Loucy (cell line): ENCODE data around the gene RCAN3.
"Not testable (repeated sequence)": the region's sequence is repeated elsewhere in the genome, so short reads cannot be mapped to it uniquely, and the experiment has no call there.

Experiments used
- H2AFZ ChIP-seq: fragments of 200-600 bp; sonication (generic); 2 replicates; pipeline ENCODE4 v1.6.0; 2016; ENCODE audit warnings: antibody characterized with exemption, mild to moderate bottlenecking, low read length, moderate library complexity
- H3F3A ChIP-seq: fragments of 200-600 bp; 2 replicates; pipeline ENCODE4 v1.6.0; 2016; ENCODE audit warnings: antibody characterized with exemption, low read depth, mild to moderate bottlenecking
- H3K27me3 ChIP-seq: fragments of 200-600 bp; sonication (generic); 2 replicates; pipeline ENCODE4 v1.6.1; 2014; ENCODE audit warnings: low read length, mild to moderate bottlenecking; ENCODE audit not compliant: insufficient read depth, poor library complexity, severe bottlenecking
- H3K36me3 ChIP-seq: fragments of 200-600 bp; sonication (generic); 2 replicates; pipeline ENCODE4 v1.6.1; 2016; ENCODE audit warnings: low read length; ENCODE audit not compliant: insufficient read depth
- H3K4me1 ChIP-seq: fragments of 200-600 bp; sonication (generic); 2 replicates; pipeline ENCODE4 v1.5.1; 2014; ENCODE audit warnings: low read length, mild to moderate bottlenecking; ENCODE audit not compliant: insufficient read depth, poor library complexity, severe bottlenecking
- H3K4me2 ChIP-seq: fragments of 200-600 bp; sonication (generic); 2 replicates; pipeline ENCODE4 v1.6.0; 2014; ENCODE audit warnings: antibody characterized with exemption, low read length, low read depth, mild to moderate bottlenecking; ENCODE audit not compliant: poor library complexity, severe bottlenecking
- H3K4me3 ChIP-seq: fragments of 200-600 bp; sonication (generic); 2 replicates; pipeline ENCODE4 v1.5.1; 2014; ENCODE audit warnings: low read length, mild to moderate bottlenecking, mixed read lengths; ENCODE audit not compliant: poor library complexity, severe bottlenecking
- H3K79me2 ChIP-seq: fragments of 200-600 bp; sonication (generic); 2 replicates; pipeline ENCODE4 v1.6.1; 2014; ENCODE audit warnings: low read length; ENCODE audit not compliant: insufficient read depth
- H3K9ac ChIP-seq: fragments of 200-600 bp; sonication (generic); 2 replicates; pipeline ENCODE4 v1.6.0; 2014; ENCODE audit warnings: mild to moderate bottlenecking, low read depth, low read length, moderate library complexity; ENCODE audit not compliant: poor library complexity, severe bottlenecking
- H3K9me2 ChIP-seq: fragments of 200-600 bp; sonication (generic); replicated peaks from 2 replicates; pipeline ENCODE4 v1.6.1; 2016; ENCODE audit warnings: low read depth, low read length, mixed read lengths
- H3K9me3 ChIP-seq: fragments of 200-600 bp; sonication (generic); 2 replicates; pipeline ENCODE4 v1.6.1; 2014; ENCODE audit warnings: mild to moderate bottlenecking, antibody characterized with exemption, low read length, low read depth; ENCODE audit not compliant: insufficient read depth
- H4K20me1 ChIP-seq: fragments of 200-600 bp; sonication (generic); 2 replicates; pipeline ENCODE4 v1.6.0; 2014; ENCODE audit warnings: antibody characterized with exemption, low read length, mild to moderate bottlenecking; ENCODE audit not compliant: insufficient read depth, poor library complexity, severe bottlenecking
- CTCF ChIP-seq: fragments of 200-600 bp; sonication (generic); conservative IDR thresholded peaks from 2 replicates; pipeline ENCODE4 v1.5.1; 2014; ENCODE audit warnings: mild to moderate bottlenecking, antibody characterized with exemption, low read length
- EZH2phosphoT487 ChIP-seq: fragments of 200-600 bp; IDR thresholded peaks from 2 replicates; pipeline ENCODE4 v1.6.1; 2018; ENCODE audit warnings: antibody characterized with exemption, mild to moderate bottlenecking, moderate library complexity, borderline replicate concordance

RCAN3 gene

GRCh38 chr1:24491577-24492360 is 10.9 kb upstream of the RCAN3 start:
- H3K4me1 ChIP-seq, result peaks cover 9% of the 10 kb centered on the region
- H3K27me3 ChIP-seq, result no peaks in the 10 kb centered on the region
- no peaks in the 10 kb centered on the region for H3K36me3 ChIP-seq
- H4K20me1 ChIP-seq, result no peaks in the 10 kb centered on the region
- no peak overlapping the region for H2AFZ ChIP-seq
- H3K9ac ChIP-seq, result no peak overlapping the region
- no peaks in the 10 kb centered on the region for H3K9me3 ChIP-seq
- H3F3A ChIP-seq, result peaks cover 3% of the 10 kb centered on the region; the same call in 1 of the 2 replicates
- TF ChIP-seq EZH2phosphoT487, result no peak
- TF ChIP-seq CTCF, result peak; percentile 15; the same call in 1 of the 2 replicates
- H3K9me2 ChIP-seq, result no peaks in the 10 kb centered on the region
- H3K4me3 ChIP-seq, result no peak overlapping the region
- H3K4me2 ChIP-seq, result no peak overlapping the region
- H3K79me2 ChIP-seq, result no peaks in the 10 kb centered on the region

GRCh38 chr1:24492935-24493334 is 9.7 kb upstream of the RCAN3 start:
- H3K27me3 ChIP-seq, H2AFZ ChIP-seq: not testable (repeated sequence)

GRCh38 chr1:24493785-24494184 is 8.9 kb upstream of the RCAN3 start:
- Histone ChIP-seq H4K20me1 (no peaks in the 10 kb centered on the region), H3K4me3 (no peak overlapping the region), H3K4me1 (no peaks in the 10 kb centered on the region), H2AFZ (no peak overlapping the region), H3K9me2 (no peaks in the 10 kb centered on the region), H3K36me3 (no peaks in the 10 kb centered on the region), H3K27me3 (no peaks in the 10 kb centered on the region), H3K4me2 (no peak overlapping the region), H3K9me3 (no peaks in the 10 kb centered on the region), H3K79me2 (no peaks in the 10 kb centered on the region), H3K9ac (no peak overlapping the region), H3F3A (no peaks in the 10 kb centered on the region)
- no peak for TF ChIP-seq EZH2phosphoT487
- TF ChIP-seq CTCF, result no peak

More at GRCh38 chr1:24492935-24493334, 9.7 kb upstream of the RCAN3 start:
- not testable (repeated sequence) for H4K20me1 ChIP-seq, H3K9me3 ChIP-seq, H3K4me1 ChIP-seq, H3F3A ChIP-seq, H3K36me3 ChIP-seq, H3K79me2 ChIP-seq, H3K9ac ChIP-seq, H3K9me2 ChIP-seq, H3K4me2 ChIP-seq, H3K4me3 ChIP-seq

- no peaks in the 10 kb centered on the region for H4K20me1 ChIP-seq
- H3K9me3 ChIP-seq, result no peaks in the 10 kb centered on the region
- no peak overlapping the region for H3K4me3 ChIP-seq
- H3K36me3 ChIP-seq, result no peaks in the 10 kb centered on the region
- peaks cover 33% of the 10 kb centered on the region for H3K4me1 ChIP-seq
- peaks cover 6% of the 10 kb centered on the region for H3K79me2 ChIP-seq
- H3K9ac ChIP-seq, result no peak overlapping the region
- no peaks in the 10 kb centered on the region for H3K27me3 ChIP-seq
- H2AFZ ChIP-seq, result no peak overlapping the region
- H3K4me2 ChIP-seq, result no peak overlapping the region
- no peaks in the 10 kb centered on the region for H3K9me2 ChIP-seq
- TF ChIP-seq EZH2phosphoT487 (no peak), CTCF (no peak)
- 0 out of 2 replicates have a peak, but pooled peaks cover 3% of the 10 kb centered on the region for H3F3A ChIP-seq
These were observed 4.0 kb upstream of the RCAN3 start for GRCh38 chr1:24498589-24498988.
